GM12878 (cell line): ENCODE data around the gene ELK3. TPM values are rescaled to one million over a fixed set of nuclear protein-coding genes. Genes with fewer than 3 reads are reported as not detected.

Experiments
- ATAC-seq: fragments of 200-7000 bp; cut with Tn5 transposase; 3 replicates; pipeline ENCODE4 v1.9.1; 2020; ENCODE audit warnings: mild to moderate bottlenecking, moderate library complexity
- BruUV-seq: library from RNA; stranded (reverse); fragments of 400-500 nt; replicated peaks from 2 replicates; lab custom pipeline; 2021; lab: Mats Ljungman, UMichigan
- CTCF ChIA-PET: fragments of 300-600 bp; sonication (Branson Sonifier 250); formaldehyde crosslinking; extraction: SDS; loops from one replicate; lab custom pipeline; 2021; ENCODE audit warnings: inconsistent platforms; lab: Yijun Ruan, JAX
- POLR2A ChIA-PET: fragments of 350-600 bp; formaldehyde crosslinking; extraction: SDS; loops from one replicate; lab custom pipeline; 2021; ENCODE audit warnings: inconsistent platforms; lab: Charles Lee
- RAD21 ChIA-PET: fragments of 300-600 bp; sonication (Branson Sonifier 250); formaldehyde crosslinking; loops from one replicate; lab custom pipeline; 2023; ENCODE audit warnings: antibody characterized with exemption; ENCODE audit not compliant: unreplicated experiment; lab: Charles Lee
- SMC1A ChIA-PET: fragments of 300-600 bp; sonication (Branson Sonifier 250); formaldehyde crosslinking; loops from one replicate; lab custom pipeline; 2023; ENCODE audit not compliant: unreplicated experiment, uncharacterized antibody; lab: Charles Lee
- DNase-seq: peaks from one replicate; pipeline ENCODE4 v3.0.0-alpha.2; 2011; ENCODE audit warnings: low read depth, low spot score
- FAIRE-seq: peaks from 3 replicates; lab custom pipeline; 2011; peaks lifted over from hg19 to GRCh38; lab: Jason Lieb, UNC
- H2AFZ ChIP-seq: 2 replicates; pipeline ENCODE4 v1.6.0; 2011; ENCODE audit warnings: low read depth, low read length, control low read depth; ENCODE audit not compliant: control insufficient read depth
- H3K27ac ChIP-seq: 2 replicates; pipeline ENCODE4 v1.5.1; 2011; ENCODE audit warnings: control low read depth; ENCODE audit not compliant: control insufficient read depth, insufficient read depth
- H3K27me3 ChIP-seq, 2 experiments: replicated peaks in 1 of 2; 2 replicates each; pipeline versions ENCODE4 v1.6.0 to v1.6.1; 2011; ENCODE audit warnings: low read length in 1 of 2; ENCODE audit not compliant: control insufficient read depth in 2 of 2, insufficient read depth in 2 of 2
- H3K36me3 ChIP-seq, 2 experiments: 2 replicates each; pipeline ENCODE4 v1.5.1; 2011; ENCODE audit warnings: low read length in 1 of 2; ENCODE audit not compliant: control insufficient read depth in 2 of 2, insufficient read depth in 2 of 2
- H3K4me1 ChIP-seq: 2 replicates; pipeline ENCODE4 v1.6.1; 2011; ENCODE audit warnings: mild to moderate bottlenecking, low read length, moderate library complexity, mixed read lengths; ENCODE audit not compliant: control insufficient read depth, insufficient read depth
- H3K4me2 ChIP-seq: 2 replicates; pipeline ENCODE4 v1.6.0; 2011; ENCODE audit warnings: control low read depth; ENCODE audit not compliant: control insufficient read depth, insufficient read depth
- H3K4me3 ChIP-seq: fragments of 200-600 bp; sonication (generic); 2 replicates; pipeline ENCODE4 v1.5.1; 2016
- H3K79me2 ChIP-seq: 2 replicates; pipeline ENCODE4 v1.6.0; 2011; ENCODE audit warnings: low read length; ENCODE audit not compliant: control insufficient read depth, insufficient read depth
- H3K9ac ChIP-seq: 2 replicates; pipeline ENCODE4 v1.8.0; 2011; ENCODE audit warnings: low read length, control low read depth, mixed read lengths; ENCODE audit not compliant: control insufficient read depth, insufficient read depth
- H3K9me3 ChIP-seq: replicated peaks from 3 replicates; pipeline ENCODE4 v1.5.1; 2011; ENCODE audit warnings: mild to moderate bottlenecking, low read length; ENCODE audit not compliant: control insufficient read depth, insufficient read depth
- H4K20me1 ChIP-seq: 2 replicates; pipeline ENCODE4 v1.6.0; 2011; ENCODE audit not compliant: control insufficient read depth, insufficient read depth
- BMI1 ChIP-seq: fragments of 450-650 bp; IDR thresholded peaks from 2 replicates; pipeline ENCODE4 v1.6.1; 2016; ENCODE audit warnings: mild to moderate bottlenecking, moderate library complexity, borderline replicate concordance
- CTCF ChIP-seq, 3 experiments: IDR thresholded peaks in 2 of 3; conservative IDR thresholded peaks in 1 of 3; 2 replicates each; pipeline ENCODE4 v1.5.1; 2011; ENCODE audit warnings: low read depth in 3 of 3, low read length in 3 of 3, mild to moderate bottlenecking in 3 of 3, control low read depth in 2 of 3, moderate library complexity in 2 of 3, inconsistent platforms in 1 of 3, mixed read lengths in 1 of 3; ENCODE audit not compliant: control insufficient read depth in 2 of 3, insufficient read depth in 1 of 3; ENCODE audit errors: extremely low read depth in 1 of 3
- MTA3 ChIP-seq: IDR thresholded peaks from 2 replicates; pipeline ENCODE4 v1.6.1; 2012; ENCODE audit warnings: low read length, inconsistent platforms, borderline replicate concordance
- NRF1 ChIP-seq: conservative IDR thresholded peaks from 2 replicates; pipeline ENCODE4 v1.6.1; 2011; ENCODE audit warnings: mild to moderate bottlenecking, low read depth, low read length, improper control_type of control experiment
- RCOR1 ChIP-seq: conservative IDR thresholded peaks from 2 replicates; pipeline ENCODE4 v1.6.1; 2012; ENCODE audit warnings: low read depth, low read length, improper control_type of control experiment
- RUNX3 ChIP-seq: IDR thresholded peaks from 2 replicates; pipeline ENCODE4 v1.6.1; 2012; ENCODE audit warnings: low read length, inconsistent platforms
- SIN3A ChIP-seq: IDR thresholded peaks from 2 replicates; pipeline ENCODE4 v1.6.1; 2012; ENCODE audit warnings: low read depth, low read length, improper control_type of control experiment
- SIX5 ChIP-seq: IDR thresholded peaks from 2 replicates; pipeline ENCODE4 v1.6.1; 2011; ENCODE audit warnings: mild to moderate bottlenecking, low read depth, low read length, moderate library complexity; ENCODE audit not compliant: severe bottlenecking
- SPI1 ChIP-seq: IDR thresholded peaks from 2 replicates; pipeline ENCODE4 v1.6.1; 2011; ENCODE audit warnings: low read depth, mild to moderate bottlenecking, low read length, moderate library complexity, borderline replicate concordance; ENCODE audit not compliant: insufficient read depth
- ZNF217 ChIP-seq: fragments of 450-650 bp; IDR thresholded peaks from 2 replicates; pipeline ENCODE4 v1.6.1; 2017; ENCODE audit warnings: antibody characterized with exemption, mild to moderate bottlenecking
- ZZZ3 ChIP-seq: IDR thresholded peaks from 2 replicates; pipeline ENCODE4 v1.6.1; 2011; ENCODE audit warnings: low read depth; ENCODE audit not compliant: control insufficient read depth, insufficient read length
- WGBS: methylation state at CpG from one replicate; pipeline ENCODE4 v1.1.6; 2016; ENCODE audit warnings: low lambda C conversion rate; ENCODE audit not compliant: insufficient replicate concordance, insufficient coverage; ENCODE audit errors: missing lambda C conversion rate; 5-methylcytosine and 5-hydroxymethylcytosine counted together
- in situ Hi-C: fragments of 300-500 bp; cut with MboI; formaldehyde crosslinking; loops from 9 replicates; pipeline ENCODE4 v1.14.3; 2018; ENCODE audit warnings: mixed read lengths
- intact Hi-C: fragments of 100-400 bp; cut with micrococcal nuclease; formaldehyde crosslinking; loops from one replicate; pipeline ENCODE4 v1.14.2; 2022; ENCODE audit not compliant: unreplicated experiment
- polyA plus RNA-seq, 11 experiments: library from polyadenylated mRNA; depleted of rRNA in 4 of 11; unstranded in 6 of 11; stranded (reverse) in 5 of 11; fragments of >200 nt; fragmentation: Nextera tagmentation in 4 of 11; fragmentation: Illumina TruSeq in 1 of 11; extraction: Ambion mirVana in 4 of 11; extraction: Trizol in 1 of 11; gene quantifications; 1 replicate in 1 of 11; 2 replicates in 10 of 11; pipeline versions ENCODE4 v1.2.1 to v1.2.3, GENCODE V29; 2011 to 2016; ENCODE audit warnings: inconsistent platforms in 2 of 11, missing spikeins in 2 of 11, low read depth in 1 of 11
- total RNA-seq, 4 experiments: library from RNA; depleted of rRNA in 3 of 4; stranded (reverse); fragments of >200 nt in 3 of 4; fragmentation: Illumina TruSeq in 1 of 4; extraction: Trizol in 1 of 4; gene quantifications; 2 replicates each; pipeline versions ENCODE4 v1.2.1 to v1.2.3, GENCODE V29; 2013 to 2021
- TF ChIP-seq, protein P1 (sequence below): fragments of 450-650 bp; IDR thresholded peaks from 2 replicates; pipeline ENCODE4 v1.6.1; 2017; ENCODE audit warnings: mild to moderate bottlenecking

The ELK3 gene
- total and polyA plus RNA-seq, 10 of the 15 experiments (the other 5 are each of a cell fraction or from before 2014, with no cell fraction given) = 0.37 to 4.8 (median 0.88) TPM

DNA sequence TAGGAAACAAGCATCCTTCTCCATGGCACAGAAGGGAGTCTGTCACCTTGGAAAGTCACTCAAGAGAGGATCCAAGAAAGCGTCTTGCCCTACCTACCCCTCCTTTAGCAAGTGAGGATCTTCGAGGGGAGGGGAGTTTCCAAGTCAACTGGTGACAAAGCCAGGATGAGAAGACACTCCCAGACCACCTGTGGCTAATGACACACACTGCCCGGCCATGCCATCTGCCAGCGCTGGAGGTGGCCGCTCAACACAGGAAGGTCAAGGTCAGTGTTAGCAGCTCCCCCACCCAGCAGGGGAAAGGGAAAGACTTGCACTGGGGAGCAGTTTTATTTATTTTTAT lies 41.3 kb downstream of the ELK3 start:
- RAD21 ChIA-PET = no interaction called here
- POLR2A ChIA-PET = no interaction called here
- no peak for DNase-seq
- SMC1A ChIA-PET = no interaction called here
- no peak overlapping the region for H3K27ac ChIP-seq
- in situ Hi-C loops (no loop called here), intact Hi-C loops (no loop called here)
- BruUV-seq = no TSS peak
- no peak overlapping the region for H2AFZ ChIP-seq
- CTCF ChIA-PET = no interaction called here
- no peaks in the 10 kb centered on the region for H3K9me3 ChIP-seq
- no peaks in the 10 kb centered on the region for H3K27me3 ChIP-seq
- no peak overlapping the region for H3K9ac ChIP-seq
- no peak for TF ChIP-seq CTCF (IDR thresholded peaks at IDR 0.05 in 2 of 3, conservative IDR thresholded peaks at IDR 0.05 in 1 of 3; ENCODE audit: control insufficient read depth in 2 of 3, extremely low read depth in 1 of 3, insufficient read depth in 1 of 3, low read depth in 3 of 3, low read length in 3 of 3)
- no peak for TF ChIP-seq MTA3
- TF ChIP-seq, protein P1, sequence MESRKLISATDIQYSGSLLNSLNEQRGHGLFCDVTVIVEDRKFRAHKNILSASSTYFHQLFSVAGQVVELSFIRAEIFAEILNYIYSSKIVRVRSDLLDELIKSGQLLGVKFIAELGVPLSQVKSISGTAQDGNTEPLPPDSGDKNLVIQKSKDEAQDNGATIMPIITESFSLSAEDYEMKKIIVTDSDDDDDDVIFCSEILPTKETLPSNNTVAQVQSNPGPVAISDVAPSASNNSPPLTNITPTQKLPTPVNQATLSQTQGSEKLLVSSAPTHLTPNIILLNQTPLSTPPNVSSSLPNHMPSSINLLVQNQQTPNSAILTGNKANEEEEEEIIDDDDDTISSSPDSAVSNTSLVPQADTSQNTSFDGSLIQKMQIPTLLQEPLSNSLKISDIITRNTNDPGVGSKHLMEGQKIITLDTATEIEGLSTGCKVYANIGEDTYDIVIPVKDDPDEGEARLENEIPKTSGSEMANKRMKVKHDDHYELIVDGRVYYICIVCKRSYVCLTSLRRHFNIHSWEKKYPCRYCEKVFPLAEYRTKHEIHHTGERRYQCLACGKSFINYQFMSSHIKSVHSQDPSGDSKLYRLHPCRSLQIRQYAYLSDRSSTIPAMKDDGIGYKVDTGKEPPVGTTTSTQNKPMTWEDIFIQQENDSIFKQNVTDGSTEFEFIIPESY = no peak
- no peak for TF ChIP-seq ZZZ3
- no peak for TF ChIP-seq SPI1
- TF ChIP-seq NRF1 = no peak
- TF ChIP-seq ZNF217 = no peak
- no peak for TF ChIP-seq RUNX3
- no peak for TF ChIP-seq SIN3A
- no peak for TF ChIP-seq BMI1
- TF ChIP-seq SIX5 = no peak
- no peak for TF ChIP-seq RCOR1
- TF ChIP-seq, all 136 proteins: peak for 0
- FAIRE-seq (no peak), ATAC-seq (no peak)
- H3K79me2 ChIP-seq = no peaks in the 10 kb centered on the region
- H3K4me3 ChIP-seq = no peak overlapping the region
- 64% methylated on average over 5 of the region's 5 CpGs for WGBS
- H3K4me1 ChIP-seq = no peaks in the 10 kb centered on the region
- H3K36me3 ChIP-seq = peaks cover 0 to 2% of the 10 kb centered on the region in 2 experiments; a peak in 2 of 4 replicates
- no peaks in the 10 kb centered on the region for H4K20me1 ChIP-seq
- no peak overlapping the region for H3K4me2 ChIP-seq
